Thoracic aorta (tissue), 2 donors: ENCODE results near the gene SBF1. TPM values are rescaled to one million over a fixed set of nuclear protein-coding genes. Genes with fewer than 3 reads are reported as not detected.

Experiments
- ATAC-seq: fragments of 150-250 bp; one replicate; pipeline ENCODE4 v1.8.0; 2017; ENCODE audit warnings: low read depth; ENCODE audit not compliant: insufficient number of reproducible peaks, low FRiP score
- DNase-seq: peaks from one replicate; pipeline ENCODE4 v3.0.0-alpha.2; 2020; ENCODE audit warnings: low spot score
- H3K27ac ChIP-seq, 2 donors: fragments of 200-600 bp; sonication (generic); 1 replicate in 1 of 2; 2 replicates in 1 of 2; pipeline ENCODE4 v1.5.1; 2016; ENCODE audit warnings: mild to moderate bottlenecking in 2 of 2, moderate library complexity in 2 of 2
- H3K27me3 ChIP-seq: fragments of 200-600 bp; sonication (generic); replicated peaks from 2 replicates; pipeline ENCODE4 v1.6.0; 2016; ENCODE audit warnings: mild to moderate bottlenecking; ENCODE audit not compliant: insufficient read depth
- H3K36me3 ChIP-seq: fragments of 200-600 bp; sonication (generic); one replicate; pipeline ENCODE4 v1.5.1; 2016
- H3K4me1 ChIP-seq, 2 donors: fragments of 200-600 bp; sonication (generic); 1 replicate in 1 of 2; 2 replicates in 1 of 2; pipeline versions ENCODE4 v1.5.1 to v1.6.0; 2016; ENCODE audit warnings: low read depth in 2 of 2, mild to moderate bottlenecking in 1 of 2; ENCODE audit not compliant: control insufficient read depth in 1 of 2
- H3K4me3 ChIP-seq: fragments of 200-600 bp; sonication (generic); 2 replicates; pipeline ENCODE4 v1.5.1; 2016; ENCODE audit warnings: mild to moderate bottlenecking
- H3K9me3 ChIP-seq: fragments of 200-600 bp; sonication (generic); 2 replicates; pipeline ENCODE4 v1.5.1; 2016
- total RNA-seq, 2 donors: library from RNA; depleted of rRNA; stranded (reverse); fragments of >200 nt; gene quantifications; one replicate each; pipeline versions ENCODE4 v1.1.0 to v1.2.3, GENCODE V29; 2016
- TF ChIP-seq, protein P1 (sequence below): fragments of 200-600 bp; sonication (generic); IDR thresholded peaks from one replicate; pipeline ENCODE4 v1.5.1; 2019; ENCODE audit warnings: antibody characterized with exemption

SBF1 gene
- total RNA-seq, 2 donors from 2014 or later, result 72.9 to 99.9 TPM

DNA sequence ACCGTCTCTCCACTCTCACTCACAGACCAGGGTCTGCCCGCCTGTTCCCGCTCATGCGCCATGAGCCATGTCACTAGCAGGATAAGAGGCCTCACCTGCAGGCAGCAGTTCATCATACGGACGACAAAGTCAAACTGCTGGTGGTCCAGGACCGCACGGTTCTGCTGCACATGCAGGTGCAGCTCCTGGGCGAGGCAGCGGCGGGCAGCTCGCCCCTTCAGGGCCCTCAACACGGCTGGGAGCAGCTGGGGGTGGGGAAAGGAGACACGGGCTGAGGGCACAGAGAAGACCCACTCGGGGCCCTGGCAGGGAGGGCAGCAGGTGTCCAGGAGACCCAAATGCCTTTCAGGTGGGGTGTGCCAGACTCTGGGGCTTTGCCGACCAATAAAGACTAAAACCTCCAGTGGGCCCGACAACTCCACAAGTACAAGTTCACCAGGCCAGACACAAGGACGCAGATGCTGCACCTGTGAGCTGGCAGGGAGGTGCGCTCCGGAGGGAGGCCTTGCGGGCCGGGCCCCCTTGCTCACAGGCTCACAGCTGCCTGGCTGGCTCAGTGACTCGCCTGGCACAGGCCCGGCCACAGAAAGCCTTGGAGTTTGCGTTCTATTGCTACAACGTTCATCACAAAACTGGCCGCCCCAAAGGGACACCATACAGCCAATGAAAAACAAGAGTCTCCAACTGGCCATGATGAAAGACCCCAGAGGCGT, 11.5 kb downstream of the SBF1 start:
- TF ChIP-seq, protein P1, sequence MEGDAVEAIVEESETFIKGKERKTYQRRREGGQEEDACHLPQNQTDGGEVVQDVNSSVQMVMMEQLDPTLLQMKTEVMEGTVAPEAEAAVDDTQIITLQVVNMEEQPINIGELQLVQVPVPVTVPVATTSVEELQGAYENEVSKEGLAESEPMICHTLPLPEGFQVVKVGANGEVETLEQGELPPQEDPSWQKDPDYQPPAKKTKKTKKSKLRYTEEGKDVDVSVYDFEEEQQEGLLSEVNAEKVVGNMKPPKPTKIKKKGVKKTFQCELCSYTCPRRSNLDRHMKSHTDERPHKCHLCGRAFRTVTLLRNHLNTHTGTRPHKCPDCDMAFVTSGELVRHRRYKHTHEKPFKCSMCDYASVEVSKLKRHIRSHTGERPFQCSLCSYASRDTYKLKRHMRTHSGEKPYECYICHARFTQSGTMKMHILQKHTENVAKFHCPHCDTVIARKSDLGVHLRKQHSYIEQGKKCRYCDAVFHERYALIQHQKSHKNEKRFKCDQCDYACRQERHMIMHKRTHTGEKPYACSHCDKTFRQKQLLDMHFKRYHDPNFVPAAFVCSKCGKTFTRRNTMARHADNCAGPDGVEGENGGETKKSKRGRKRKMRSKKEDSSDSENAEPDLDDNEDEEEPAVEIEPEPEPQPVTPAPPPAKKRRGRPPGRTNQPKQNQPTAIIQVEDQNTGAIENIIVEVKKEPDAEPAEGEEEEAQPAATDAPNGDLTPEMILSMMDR, result no peak

DNA sequence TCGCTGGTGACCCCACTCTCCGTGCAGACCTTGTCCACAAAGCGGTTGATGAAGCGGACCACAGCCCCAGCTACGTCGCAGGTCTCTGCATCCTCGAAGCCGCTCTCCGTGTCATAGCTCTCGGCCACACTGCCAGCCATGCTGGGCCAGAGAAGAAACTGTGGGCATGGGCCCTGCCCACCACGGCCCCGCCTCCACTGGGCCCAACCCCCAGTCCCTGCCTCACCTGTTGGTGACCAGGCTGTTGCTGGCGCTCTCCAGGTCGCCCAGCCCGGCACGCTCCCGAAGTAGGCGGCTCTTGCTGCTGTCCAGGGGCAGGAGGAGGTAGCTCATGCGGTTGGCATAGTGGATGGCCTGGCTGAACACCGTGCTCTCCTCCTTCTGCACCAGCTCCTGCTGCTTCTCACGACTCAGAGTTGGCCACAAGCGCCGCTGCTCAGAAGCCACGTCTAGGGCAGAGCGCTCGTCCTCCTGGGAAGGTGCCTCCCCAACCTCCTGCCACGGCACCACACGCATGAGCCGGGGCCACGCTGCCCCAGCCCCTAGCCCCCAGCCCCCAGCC, 12.8 kb downstream of the SBF1 start:
- H3K4me1 ChIP-seq, result no peaks in the 10 kb centered on the region
- no peak overlapping the region for H3K4me3 ChIP-seq
- no peaks in the 10 kb centered on the region for H3K9me3 ChIP-seq
- ATAC-seq (no peak), DNase-seq (no peak)
- TF ChIP-seq, protein P1, result no peak
- no peak overlapping the region for H3K27ac ChIP-seq
- H3K36me3 ChIP-seq, result peaks cover 93% of the 10 kb centered on the region
- no peaks in the 10 kb centered on the region for H3K27me3 ChIP-seq

More for the DNA sequence above, 11.5 kb downstream of the SBF1 start:
- Histone ChIP-seq H3K27ac (no peak overlapping the region), H3K4me1 (no peaks in the 10 kb centered on the region), H3K4me3 (no peak overlapping the region), H3K36me3 (peaks cover 85% of the 10 kb centered on the region), H3K27me3 (no peaks in the 10 kb centered on the region), H3K9me3 (no peaks in the 10 kb centered on the region)
- DNase-seq, result no peak
- no peak for ATAC-seq

DNA sequence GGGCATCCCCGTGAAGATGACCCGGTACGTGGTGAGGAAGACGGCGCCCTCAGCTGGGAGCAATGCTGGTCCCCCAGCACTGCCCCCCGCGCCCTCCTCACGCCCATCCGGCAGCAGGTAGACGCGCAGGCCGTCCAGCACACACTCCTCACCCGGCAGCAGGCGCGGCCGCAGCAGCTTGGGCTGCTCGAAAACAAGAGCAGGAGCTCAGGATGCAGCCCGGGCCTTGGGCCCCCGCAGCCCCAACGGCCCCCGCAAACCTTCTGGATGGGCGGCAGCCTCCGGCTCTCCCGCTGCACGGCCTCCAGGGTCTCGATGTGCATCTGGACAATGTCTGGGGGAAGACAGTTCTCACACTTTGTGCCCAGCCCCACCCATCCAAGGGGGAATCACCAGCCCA, 13.3 kb downstream of the SBF1 start:
- no peaks in the 10 kb centered on the region for H3K9me3 ChIP-seq
- no peaks in the 10 kb centered on the region for H3K27me3 ChIP-seq
- H3K4me3 ChIP-seq, result no peak overlapping the region
- DNase-seq (no peak), ATAC-seq (no peak)
- H3K36me3 ChIP-seq, result peaks cover 93% of the 10 kb centered on the region
- no peak overlapping the region for H3K27ac ChIP-seq
- TF ChIP-seq, protein P1, result no peak
- no peaks in the 10 kb centered on the region for H3K4me1 ChIP-seq

DNA sequence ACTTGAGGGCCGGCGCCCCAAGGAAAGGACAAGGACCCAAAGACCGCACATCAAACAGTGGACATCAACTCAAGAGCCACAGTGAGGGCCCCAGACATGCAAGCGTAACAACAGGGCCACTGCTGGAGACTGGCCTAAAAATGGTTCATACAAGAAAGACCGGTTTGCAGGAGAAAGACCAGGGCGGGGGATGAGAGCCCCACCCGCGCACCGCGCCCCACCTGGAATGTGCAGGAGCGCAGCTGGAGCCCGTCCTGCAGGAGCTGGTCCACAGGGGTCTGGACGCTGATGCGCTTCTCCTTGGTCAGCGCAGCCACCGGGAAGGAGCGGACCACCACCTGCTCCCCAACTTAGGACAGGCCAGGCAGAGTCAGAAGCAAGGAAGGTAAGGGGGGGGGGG, 13.9 kb downstream of the SBF1 start:
- no peaks in the 10 kb centered on the region for H3K9me3 ChIP-seq
- no peaks in the 10 kb centered on the region for H3K4me1 ChIP-seq
- ATAC-seq, result no peak
- no peaks in the 10 kb centered on the region for H3K27me3 ChIP-seq
- peaks cover 90% of the 10 kb centered on the region for H3K36me3 ChIP-seq
- no peak overlapping the region for H3K27ac ChIP-seq
- DNase-seq, result no peak
- TF ChIP-seq, protein P1, result no peak
- no peak overlapping the region for H3K4me3 ChIP-seq

DNA sequence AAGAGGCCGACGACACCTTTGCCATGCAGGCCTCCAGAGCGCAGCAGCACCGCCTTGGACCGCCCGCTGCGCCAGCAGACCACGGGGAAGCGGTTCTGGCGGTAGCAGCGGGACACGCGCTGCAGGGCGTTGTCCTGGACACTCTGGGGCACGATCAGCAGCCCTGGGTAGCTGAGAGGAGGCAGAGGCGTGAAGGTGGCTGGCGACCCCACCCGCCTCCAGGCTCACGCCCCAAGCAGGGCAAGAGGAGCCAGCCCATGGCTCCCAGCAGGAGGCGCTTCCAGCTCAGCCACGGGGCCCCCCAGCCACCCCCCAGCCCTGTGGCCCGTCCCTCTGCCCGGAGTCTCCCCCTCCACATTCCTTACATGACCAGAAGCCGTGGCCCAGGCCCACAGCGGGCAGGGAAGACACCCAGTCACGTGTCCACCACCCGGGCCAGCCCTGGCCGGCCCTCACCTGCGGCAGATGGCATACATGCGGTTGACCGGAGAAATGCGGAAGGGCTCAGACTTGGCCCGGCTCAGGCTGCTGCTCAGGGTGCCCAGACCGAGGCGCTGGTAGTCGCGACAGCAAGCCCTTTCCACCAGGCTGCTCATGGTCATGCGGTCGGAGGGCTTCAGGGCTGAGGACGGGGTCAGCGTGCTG, 15.2 kb downstream of the SBF1 start:
- Histone ChIP-seq H3K36me3 (peaks cover 90% of the 10 kb centered on the region), H3K9me3 (no peaks in the 10 kb centered on the region), H3K27me3 (no peaks in the 10 kb centered on the region), H3K4me1 (no peaks in the 10 kb centered on the region), H3K4me3 (no peak overlapping the region), H3K27ac (no peak overlapping the region)
- ATAC-seq (no peak), DNase-seq (no peak)
- TF ChIP-seq, protein P1, result no peak
